Immature natural killer cell (primary cell): ENCODE measurements around the gene NIN. TPM values are rescaled to one million over a fixed set of nuclear protein-coding genes. Genes with fewer than 3 reads are reported as not detected.
A peak's percentile ranks its signal among the peaks of the same experiment; 100 is the strongest.

Experiments
- DNase-seq, 3 donors: peaks; one replicate each; pipeline ENCODE4 v3.0.0; 2022; ENCODE audit warnings: mixed read lengths in 1 of 3
- H3K27ac Mint-ChIP-seq, 6 donors: one replicate each; pipeline ENCODE4 v1.8.0; 2020; ENCODE audit warnings: mixed read lengths in 6 of 6, mild to moderate bottlenecking in 5 of 6, inconsistent platforms in 4 of 6, moderate library complexity in 3 of 6
- H3K27me3 Mint-ChIP-seq, 3 donors: one replicate each; pipeline ENCODE4 v1.8.0; 2020 to 2021; ENCODE audit warnings: low read depth in 3 of 3, mild to moderate bottlenecking in 3 of 3, mixed read lengths in 3 of 3, moderate library complexity in 3 of 3, inconsistent platforms in 1 of 3
- H3K36me3 Mint-ChIP-seq, 3 donors: one replicate each; pipeline ENCODE4 v1.8.0; 2020; ENCODE audit warnings: mixed read lengths in 3 of 3, inconsistent platforms in 2 of 3, mild to moderate bottlenecking in 2 of 3
- H3K4me1 Mint-ChIP-seq, 2 donors: one replicate each; pipeline ENCODE4 v1.8.0; 2020; ENCODE audit warnings: inconsistent platforms in 2 of 2, mild to moderate bottlenecking in 2 of 2, mixed read lengths in 2 of 2, moderate library complexity in 1 of 2
- H3K4me3 Mint-ChIP-seq, 5 donors: one replicate each; pipeline ENCODE4 v1.8.0; 2020; ENCODE audit warnings: mild to moderate bottlenecking in 5 of 5, mixed read lengths in 5 of 5, inconsistent platforms in 3 of 5, moderate library complexity in 3 of 5
- H3K9me3 Mint-ChIP-seq, 6 donors: one replicate each; pipeline ENCODE4 v1.8.0; 2020; ENCODE audit warnings: mild to moderate bottlenecking in 6 of 6, mixed read lengths in 6 of 6, inconsistent platforms in 4 of 6, moderate library complexity in 3 of 6
- polyA plus RNA-seq, 3 donors: library from polyadenylated mRNA; unstranded; fragments of 300-500 nt; fragmentation: Illumina TruSeq; gene quantifications; one replicate each; pipeline ENCODE4 v1.2.3, GENCODE V29; 2021

Gene NIN
- polyA plus RNA-seq, 3 donors from 2014 or later = 8.4 to 43.3 (median 9.7) TPM

- no peak for DNase-seq
- Mint-ChIP-seq H3K27me3 (no peaks in the 10 kb centered on the region), H3K36me3 (peaks cover 32 to 82% (median 50%) of the 10 kb centered on the region in 3 donors), H3K4me1 (peaks cover 0 to 1% of the 10 kb centered on the region in 2 donors), H3K27ac (no peak overlapping the region), H3K9me3 (no peaks in the 10 kb centered on the region), H3K4me3 (no peak overlapping the region)
Measured at GRCh38 chr14:50772412-50772811, 58.5 kb downstream of the NIN start.

GRCh38 chr14:50770586-50770985, 60.4 kb downstream of the NIN start:
- Mint-ChIP-seq H3K36me3 (peaks cover 33 to 79% (median 55%) of the 10 kb centered on the region in 3 donors), H3K4me1 (peaks cover 0 to 1% of the 10 kb centered on the region in 2 donors), H3K27me3 (no peaks in the 10 kb centered on the region), H3K27ac (peak overlapping the region in 1 of 6 donors; percentile 10), H3K4me3 (no peak overlapping the region), H3K9me3 (no peaks in the 10 kb centered on the region)
- DNase-seq = no peak

GRCh38 chr14:50769863-50770500, 61.0 kb downstream of the NIN start:
- peaks cover 0 to 1% of the 10 kb centered on the region in 2 donors for H3K4me1 Mint-ChIP-seq
- no peak overlapping the region for H3K4me3 Mint-ChIP-seq
- no peaks in the 10 kb centered on the region for H3K9me3 Mint-ChIP-seq
- no peaks in the 10 kb centered on the region for H3K27me3 Mint-ChIP-seq
- no peak for DNase-seq
- peak overlapping the region in 1 of 6 donors; percentile 40 for H3K27ac Mint-ChIP-seq
- H3K36me3 Mint-ChIP-seq = peaks cover 33 to 79% (median 55%) of the 10 kb centered on the region in 3 donors

- Mint-ChIP-seq H3K27me3 (no peaks in the 10 kb centered on the region), H3K4me1 (no peaks in the 10 kb centered on the region), H3K36me3 (peaks cover 44 to 70% (median 53%) of the 10 kb centered on the region in 3 donors), H3K9me3 (no peaks in the 10 kb centered on the region), H3K4me3 (no peak overlapping the region), H3K27ac (peak overlapping the region in 1 of 6 donors; percentile 15)
- no peak for DNase-seq
Measured at GRCh38 chr14:50768680-50769079, 62.3 kb downstream of the NIN start.

- H3K9me3 Mint-ChIP-seq = no peaks in the 10 kb centered on the region
- H3K4me3 Mint-ChIP-seq = no peak overlapping the region
- no peak for DNase-seq
- peaks cover 46 to 70% (median 58%) of the 10 kb centered on the region in 3 donors for H3K36me3 Mint-ChIP-seq
- no peaks in the 10 kb centered on the region for H3K4me1 Mint-ChIP-seq
- no peaks in the 10 kb centered on the region for H3K27me3 Mint-ChIP-seq
- H3K27ac Mint-ChIP-seq = no peak overlapping the region
Measured at GRCh38 chr14:50766338-50766886, 64.5 kb downstream of the NIN start.

- H3K4me3 Mint-ChIP-seq = no peak overlapping the region
- H3K27ac Mint-ChIP-seq = no peak overlapping the region
- peaks cover 45 to 62% (median 55%) of the 10 kb centered on the region in 3 donors for H3K36me3 Mint-ChIP-seq
- DNase-seq = no peak
- H3K9me3 Mint-ChIP-seq = no peaks in the 10 kb centered on the region
- peaks cover 0 to 2% (median 0%) of the 10 kb centered on the region in 3 donors for H3K27me3 Mint-ChIP-seq
- no peaks in the 10 kb centered on the region for H3K4me1 Mint-ChIP-seq
Measured at GRCh38 chr14:50763382-50764007, 67.5 kb downstream of the NIN start.

GRCh38 chr14:50762931-50763300, 68.0 kb downstream of the NIN start:
- H3K4me1 Mint-ChIP-seq = no peaks in the 10 kb centered on the region
- no peak overlapping the region for H3K4me3 Mint-ChIP-seq
- H3K27ac Mint-ChIP-seq = no peak overlapping the region
- peaks cover 39 to 56% (median 50%) of the 10 kb centered on the region in 3 donors for H3K36me3 Mint-ChIP-seq
- H3K9me3 Mint-ChIP-seq = no peaks in the 10 kb centered on the region
- H3K27me3 Mint-ChIP-seq = peaks cover 0 to 2% (median 0%) of the 10 kb centered on the region in 3 donors
- no peak for DNase-seq

- peaks cover 0 to 2% (median 0%) of the 10 kb centered on the region in 3 donors for H3K27me3 Mint-ChIP-seq
- H3K36me3 Mint-ChIP-seq = peaks cover 39 to 55% (median 50%) of the 10 kb centered on the region in 3 donors
- H3K9me3 Mint-ChIP-seq = no peaks in the 10 kb centered on the region
- no peaks in the 10 kb centered on the region for H3K4me1 Mint-ChIP-seq
- H3K4me3 Mint-ChIP-seq = no peak overlapping the region
- no peak overlapping the region for H3K27ac Mint-ChIP-seq
- DNase-seq = no peak
Measured at GRCh38 chr14:50762001-50762930, 68.7 kb downstream of the NIN start.

GRCh38 chr14:50759800-50760543, 71.0 kb downstream of the NIN start:
- no peak for DNase-seq
- Mint-ChIP-seq H3K4me1 (no peaks in the 10 kb centered on the region), H3K36me3 (peaks cover 34 to 45% (median 41%) of the 10 kb centered on the region in 3 donors)

GRCh38 chr14:50758945-50759344, 72.0 kb downstream of the NIN start:
- no peaks in the 10 kb centered on the region for H3K4me1 Mint-ChIP-seq
- DNase-seq = no peak

More at GRCh38 chr14:50759800-50760543, 71.0 kb downstream of the NIN start:
- H3K4me3 Mint-ChIP-seq = no peak overlapping the region
- peak overlapping the region in 1 of 6 donors; percentile 30 for H3K27ac Mint-ChIP-seq
- no peaks in the 10 kb centered on the region for H3K9me3 Mint-ChIP-seq
- H3K27me3 Mint-ChIP-seq = peaks cover 0 to 2% (median 0%) of the 10 kb centered on the region in 3 donors

GRCh38 chr14:50758305-50758704, 72.7 kb downstream of the NIN start:
- DNase-seq = no peak
- Mint-ChIP-seq H3K27me3 (peaks cover 0 to 2% (median 0%) of the 10 kb centered on the region in 3 donors), H3K4me1 (no peaks in the 10 kb centered on the region), H3K4me3 (no peak overlapping the region), H3K27ac (no peak overlapping the region), H3K9me3 (no peaks in the 10 kb centered on the region), H3K36me3 (peaks cover 28 to 45% (median 38%) of the 10 kb centered on the region in 3 donors)

More at GRCh38 chr14:50758945-50759344, 72.0 kb downstream of the NIN start:
- H3K9me3 Mint-ChIP-seq = no peaks in the 10 kb centered on the region
- H3K27me3 Mint-ChIP-seq = peaks cover 0 to 2% (median 0%) of the 10 kb centered on the region in 3 donors
- H3K4me3 Mint-ChIP-seq = no peak overlapping the region
- peaks cover 27 to 41% (median 39%) of the 10 kb centered on the region in 3 donors for H3K36me3 Mint-ChIP-seq
- H3K27ac Mint-ChIP-seq = no peak overlapping the region

- DNase-seq = no peak
- Mint-ChIP-seq H3K36me3 (peaks cover 31 to 42% (median 32%) of the 10 kb centered on the region in 3 donors), H3K4me3 (no peak overlapping the region), H3K27me3 (peaks cover 0 to 2% (median 0%) of the 10 kb centered on the region in 3 donors), H3K27ac (no peak overlapping the region), H3K4me1 (no peaks in the 10 kb centered on the region), H3K9me3 (no peaks in the 10 kb centered on the region)
Measured at GRCh38 chr14:50757702-50758101, 73.3 kb downstream of the NIN start.

GRCh38 chr14:50756300-50756699, 74.7 kb downstream of the NIN start:
- Mint-ChIP-seq H3K36me3 (peaks cover 27 to 40% (median 30%) of the 10 kb centered on the region in 3 donors), H3K4me1 (no peaks in the 10 kb centered on the region), H3K27me3 (peaks cover 0 to 2% (median 2%) of the 10 kb centered on the region in 3 donors), H3K27ac (no peak overlapping the region), H3K4me3 (no peak overlapping the region), H3K9me3 (no peaks in the 10 kb centered on the region)
- DNase-seq = no peak
